Stimulated activated CD8-positive, alpha-beta memory T cell treated with anti-CD3 and anti-CD28 coated beads, Interleukin-15, amount 100 ng/mL, for 1 hour (primary cell): ENCODE measurements around the gene NFATC2.

Experiments
- DNase-seq: peaks from one replicate; pipeline ENCODE4 v3.0.0-alpha.2; 2020; ENCODE audit warnings: low read depth

The NFATC2 gene

DNA sequence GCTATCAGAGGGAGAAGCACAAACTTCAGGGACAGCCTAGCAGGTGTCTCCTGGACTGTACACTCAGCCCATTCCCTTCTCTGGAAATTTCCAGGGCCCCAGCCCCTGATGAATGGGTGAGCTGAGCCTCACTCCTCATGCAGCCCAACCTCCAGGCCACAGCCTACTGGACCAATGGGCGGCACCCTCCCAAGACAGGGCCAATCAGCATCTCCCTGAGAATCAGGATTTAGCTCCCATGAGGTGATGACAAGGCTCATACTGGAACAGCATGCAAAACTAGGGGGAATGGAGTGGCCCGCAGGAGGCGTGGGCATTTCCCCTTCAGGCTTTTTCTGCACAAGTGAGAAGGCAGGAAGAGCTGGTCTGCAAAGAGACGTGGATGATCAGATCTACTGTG is 29.0 kb downstream of the NFATC2 start:
- no peak for DNase-seq

DNA sequence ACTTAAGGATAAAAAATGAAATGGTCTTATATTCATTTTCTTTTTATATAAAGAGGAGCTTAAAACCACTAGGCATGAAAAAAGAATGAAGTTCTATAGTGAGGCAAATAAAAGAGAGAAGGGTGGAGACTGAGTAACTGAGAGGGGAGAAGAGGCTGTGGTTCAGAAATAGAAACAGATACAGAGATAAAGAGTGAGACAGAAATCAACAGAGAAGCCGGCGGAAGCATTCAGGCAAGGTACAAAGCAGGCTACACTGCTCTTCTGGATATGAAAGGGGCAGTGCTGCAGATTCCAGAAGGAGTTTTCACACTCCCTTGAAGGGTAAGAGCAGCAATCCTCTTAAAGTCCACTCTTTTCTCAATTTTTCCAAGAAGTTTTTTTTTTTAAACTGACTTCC is 29.9 kb downstream of the NFATC2 start:
- DNase-seq = no peak

DNA sequence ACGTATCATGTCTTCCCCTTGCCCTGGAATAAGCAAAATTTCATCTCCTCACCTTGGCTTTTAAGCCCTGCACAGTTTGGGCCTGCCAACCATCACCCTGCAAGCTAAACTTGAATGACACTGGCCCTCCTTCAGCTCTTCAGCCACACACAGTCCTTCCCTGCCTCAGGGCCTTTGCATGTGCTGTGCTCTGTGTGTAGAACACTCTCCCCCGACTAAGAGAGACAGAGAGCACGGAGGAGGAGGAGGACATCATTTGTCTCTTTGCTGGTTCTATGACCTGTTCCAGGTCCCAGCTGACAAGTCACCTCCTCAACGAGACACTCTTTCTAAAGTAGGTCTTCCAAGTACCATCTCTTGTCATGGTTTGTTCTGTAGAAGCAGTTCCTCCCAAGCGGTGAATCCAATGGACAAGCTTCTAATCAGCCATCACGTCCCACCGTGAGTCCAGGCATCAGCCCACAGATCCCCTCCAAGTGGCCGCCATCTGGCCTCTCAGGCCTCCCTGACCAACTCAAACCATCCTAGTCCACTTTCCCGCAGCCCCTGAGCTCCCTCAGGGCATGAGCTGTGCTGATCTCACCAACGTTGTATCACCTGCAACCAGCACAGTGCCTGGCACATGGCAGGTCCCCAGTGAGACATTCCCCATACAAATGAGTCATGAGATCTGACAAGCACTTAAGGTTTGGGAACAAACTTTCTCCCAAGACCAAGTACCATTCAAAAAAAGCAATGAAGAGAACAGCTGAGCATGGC is 30.5 kb downstream of the NFATC2 start:
- no peak for DNase-seq

DNA sequence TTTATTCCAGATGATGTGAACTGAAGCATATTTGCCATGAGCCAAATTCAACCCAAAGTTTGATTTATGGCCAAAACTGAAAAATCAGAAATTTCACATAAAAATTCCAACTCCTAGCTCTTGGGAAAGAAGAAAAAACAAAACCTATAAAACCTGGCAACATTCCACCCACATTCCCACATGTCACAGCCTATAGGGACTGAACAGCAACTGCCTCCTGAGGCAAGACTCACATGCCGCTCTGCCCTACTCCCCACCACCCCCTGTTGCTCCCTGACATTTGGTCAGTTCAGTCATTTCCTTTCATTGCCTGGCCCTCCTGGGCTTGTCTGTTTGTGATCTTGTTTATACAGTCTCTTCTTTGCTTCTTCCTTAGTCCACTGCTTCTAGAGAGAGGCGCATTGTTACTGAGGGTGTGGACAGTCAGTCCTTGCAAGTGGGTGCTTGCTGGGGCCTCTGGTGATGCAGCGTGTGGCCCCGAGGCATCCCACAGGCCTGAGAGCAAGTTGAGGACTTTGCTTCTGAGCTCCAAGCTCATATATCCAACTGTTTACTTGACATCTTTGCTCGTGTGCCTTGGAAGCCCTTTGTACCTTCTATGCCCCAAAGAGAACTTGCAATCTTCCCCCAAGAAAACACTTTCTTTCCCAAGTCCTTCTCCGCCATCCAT is 31.4 kb downstream of the NFATC2 start:
- DNase-seq = no peak

DNA sequence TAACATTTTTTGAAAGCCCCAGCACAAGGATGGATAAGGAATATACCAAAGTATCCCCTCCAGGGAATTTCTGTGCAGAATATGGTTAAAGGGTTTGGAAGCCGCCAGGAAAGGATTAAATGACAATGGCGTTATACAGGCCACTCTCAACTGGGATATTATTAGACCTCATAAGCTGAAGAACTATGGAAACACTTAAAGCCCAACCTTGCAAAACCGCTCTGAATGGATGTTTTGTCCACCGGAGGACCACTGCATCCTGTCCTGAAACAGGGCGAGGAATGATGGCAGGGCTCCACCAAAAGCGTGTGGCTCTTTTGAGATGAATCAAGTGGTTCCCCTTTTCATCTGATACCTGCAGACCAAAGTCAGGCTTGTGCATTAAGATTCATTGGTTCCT is 32.4 kb downstream of the NFATC2 start:
- DNase-seq = no peak

DNA sequence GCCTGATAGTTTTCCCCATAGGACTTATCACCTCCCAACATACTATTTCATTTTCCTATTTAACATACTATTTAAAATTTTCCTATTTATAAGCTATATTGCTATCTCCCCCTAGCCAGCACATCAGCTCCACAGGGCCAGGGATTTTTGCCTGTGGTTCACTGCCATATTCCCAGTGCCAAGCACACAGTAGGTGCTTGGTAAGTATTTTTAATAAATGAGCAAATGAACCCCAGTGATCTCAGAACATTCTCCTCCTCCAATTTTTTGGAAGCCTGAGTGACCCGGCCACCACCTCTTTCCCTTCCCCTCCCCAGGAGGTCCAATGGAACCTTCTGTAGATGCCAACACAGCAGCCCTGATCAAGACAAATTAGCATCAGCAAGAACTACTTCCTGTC is 33.3 kb downstream of the NFATC2 start:
- DNase-seq = no peak

DNA sequence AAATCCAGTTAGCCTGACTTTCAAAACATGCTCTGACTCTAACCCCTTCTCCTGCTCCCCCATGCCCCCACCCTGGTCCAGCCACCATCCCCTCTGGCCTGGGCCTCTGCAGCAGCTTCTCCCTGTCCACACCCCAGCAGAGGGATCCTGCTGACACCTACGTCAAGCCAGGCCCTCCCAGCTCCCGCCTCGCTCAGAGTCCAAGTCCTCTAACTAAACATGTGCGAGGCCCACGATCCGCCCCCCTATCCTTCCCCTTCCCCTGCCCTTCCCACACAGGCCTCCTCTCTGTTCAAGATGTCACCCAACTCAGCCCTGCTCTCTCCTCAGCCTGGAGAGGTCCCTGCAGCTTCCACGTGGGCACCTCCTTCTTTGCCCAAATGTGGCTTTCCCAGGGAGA is 33.7 kb downstream of the NFATC2 start:
- DNase-seq = no peak

DNA sequence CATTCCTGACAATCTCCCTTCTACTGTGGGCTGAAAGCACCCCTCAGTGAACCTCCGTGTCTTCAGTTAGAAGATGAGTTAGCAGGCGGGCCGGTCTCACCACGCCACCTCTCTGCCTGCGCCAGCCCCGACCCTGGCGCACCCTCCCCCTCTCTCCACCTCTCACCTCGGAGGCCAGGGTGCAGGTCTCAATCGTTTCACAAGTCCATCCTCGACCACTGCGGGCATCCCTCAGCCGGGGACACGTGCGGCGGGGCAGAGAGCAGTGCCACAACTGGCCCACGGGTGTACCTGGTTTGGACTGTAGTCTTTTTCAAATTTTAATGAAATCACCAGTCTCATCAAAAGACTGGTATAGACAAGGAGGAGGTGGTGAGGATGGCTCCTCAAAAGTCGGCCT is 34.4 kb downstream of the NFATC2 start:
- no peak for DNase-seq

DNA sequence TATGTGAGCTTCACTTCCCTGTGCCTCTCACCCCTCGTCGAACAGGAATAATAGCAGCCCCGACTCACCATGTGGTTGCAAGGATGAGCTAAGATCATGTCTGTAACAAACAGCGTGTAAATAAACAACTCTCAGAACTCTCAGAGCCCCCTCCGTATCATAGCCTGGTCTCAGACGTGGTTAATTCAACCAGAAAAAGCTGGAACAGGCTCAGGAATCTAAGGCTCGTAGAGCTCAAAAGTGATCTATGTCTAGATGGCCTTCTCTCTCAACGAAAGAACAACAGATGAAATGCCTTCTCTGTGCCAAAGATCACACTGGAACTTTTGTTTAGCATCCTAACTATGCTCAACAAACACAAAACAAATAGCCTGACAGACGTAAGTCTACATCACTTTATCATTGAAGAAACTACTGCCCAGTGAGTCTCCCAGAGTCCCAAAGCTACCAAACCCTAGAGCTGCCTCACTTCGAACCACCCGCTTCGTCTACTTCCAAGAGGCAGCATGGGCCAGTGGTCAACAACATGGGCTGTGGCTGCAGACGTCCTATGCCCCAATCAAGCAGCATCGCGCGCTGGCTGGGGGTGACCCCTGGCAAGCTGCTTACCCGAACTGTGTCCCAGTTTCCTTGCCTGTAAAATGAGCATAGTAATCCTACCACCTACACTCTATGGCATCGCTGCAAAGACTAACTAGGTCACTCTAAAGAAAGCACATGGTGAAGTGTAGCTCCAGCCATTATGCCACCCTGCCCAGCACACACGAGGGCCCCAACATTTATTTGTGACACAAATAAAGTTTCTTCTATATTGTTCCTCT is 35.1 kb downstream of the NFATC2 start:
- no peak for DNase-seq

DNA sequence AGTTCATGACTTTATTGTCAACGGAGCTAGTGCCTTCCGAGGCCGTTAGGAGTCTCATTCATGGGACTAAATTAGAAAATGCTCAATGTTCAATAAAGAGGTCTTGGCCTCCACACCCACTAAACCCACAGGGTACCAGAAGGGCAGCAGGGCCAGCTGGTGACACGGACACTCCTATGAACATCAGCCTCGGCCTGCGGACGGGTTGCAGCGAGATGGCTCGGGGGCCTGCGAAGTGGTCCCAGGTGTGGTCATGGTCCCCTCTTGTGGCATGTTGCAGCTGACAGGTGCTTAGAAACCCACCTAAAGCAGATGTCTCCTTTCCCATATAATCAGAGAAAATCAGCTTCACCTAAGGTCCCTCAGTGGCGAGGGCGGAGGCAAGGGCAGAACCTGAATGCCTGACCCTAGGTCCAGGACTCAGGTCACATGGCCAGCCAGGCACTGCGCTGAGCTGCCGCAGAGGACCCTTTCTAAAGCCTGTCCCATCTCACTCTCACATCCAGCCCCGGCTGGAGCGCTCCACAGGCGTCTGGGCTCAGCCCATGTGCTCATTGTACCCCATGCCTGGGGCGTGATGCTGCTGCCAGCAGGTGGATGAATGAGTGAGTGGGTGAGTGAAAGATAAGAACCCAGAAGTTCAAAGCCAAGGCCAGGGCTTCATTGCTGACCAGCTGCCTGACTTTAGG is 35.8 kb downstream of the NFATC2 start:
- no peak for DNase-seq

DNA sequence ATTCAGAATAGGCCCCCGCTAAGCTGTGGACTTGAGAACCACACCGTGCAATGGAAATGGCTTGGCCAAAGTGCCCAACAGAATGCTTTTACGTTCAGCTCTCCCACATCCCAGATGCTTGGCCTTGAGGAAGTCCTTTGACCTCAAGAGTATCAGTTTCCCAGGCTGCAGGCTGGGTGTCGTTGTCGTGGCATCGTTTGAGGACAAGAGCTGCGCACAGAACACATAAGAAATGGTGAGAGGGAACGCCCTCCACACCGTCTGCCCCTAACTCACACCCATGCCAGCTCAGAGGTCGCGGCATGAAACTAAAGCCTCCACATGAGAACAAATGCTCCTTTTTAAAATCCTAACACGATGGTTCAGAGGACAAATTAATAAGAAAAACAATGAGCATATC is 37.0 kb downstream of the NFATC2 start:
- DNase-seq = no peak

DNA sequence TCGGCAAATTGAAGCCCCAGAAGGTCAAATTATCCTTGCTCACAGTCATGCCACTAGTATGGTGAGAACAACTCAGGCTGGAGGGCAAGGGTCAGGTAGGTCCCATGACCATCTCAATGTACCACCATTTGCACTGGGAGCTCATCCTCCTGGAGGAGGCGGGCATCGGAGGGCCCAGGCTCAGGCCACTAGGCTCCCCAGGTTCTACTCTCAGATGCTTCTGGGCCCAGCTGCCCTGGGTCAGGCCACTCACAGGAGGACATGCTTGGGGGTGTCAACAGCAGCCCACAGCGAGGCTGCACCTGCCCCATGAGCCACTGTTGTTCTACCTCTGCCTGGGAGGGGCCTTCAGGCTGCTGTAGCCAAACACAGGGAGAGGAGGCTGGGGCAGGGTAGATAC is 39.1 kb downstream of the NFATC2 start:
- DNase-seq = no peak

DNA sequence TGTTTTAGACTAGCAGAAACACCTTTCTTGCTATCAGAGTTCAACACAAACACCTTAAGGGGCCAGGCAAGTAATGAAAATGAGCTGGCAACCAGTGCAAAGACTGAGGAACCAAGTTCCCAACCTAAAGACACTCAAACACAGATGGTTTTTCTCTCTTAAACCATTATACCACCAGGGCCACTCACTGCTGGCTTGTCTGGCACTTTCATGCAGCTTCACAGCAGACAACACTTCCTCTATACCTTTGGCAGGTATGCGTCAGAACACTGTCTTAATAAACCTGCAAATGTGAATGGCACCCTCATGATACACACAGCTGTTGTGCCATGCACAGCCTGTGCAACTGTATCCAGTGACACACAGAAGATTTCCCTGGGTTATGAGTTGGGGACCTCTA is 41.6 kb downstream of the NFATC2 start:
- DNase-seq = no peak

DNA sequence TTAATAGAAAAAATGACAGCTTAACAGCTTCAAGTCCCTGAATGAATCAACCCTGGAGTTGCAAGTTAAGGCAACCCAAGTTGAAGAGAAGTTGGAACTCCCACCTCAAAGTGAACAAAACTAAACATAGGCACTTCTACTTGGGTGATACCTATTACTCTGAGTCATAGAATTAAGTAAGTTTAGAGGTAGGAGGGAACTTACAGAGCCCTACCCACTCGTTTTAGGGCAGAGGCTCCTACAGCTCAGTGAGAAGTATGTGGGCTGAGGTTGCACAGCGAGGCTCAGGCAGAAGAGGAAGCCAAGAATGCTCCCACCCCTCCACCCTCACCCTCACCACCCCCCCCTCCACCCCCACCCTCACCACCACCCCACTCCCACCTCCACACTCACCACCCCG is 42.2 kb downstream of the NFATC2 start:
- no peak for DNase-seq

DNA sequence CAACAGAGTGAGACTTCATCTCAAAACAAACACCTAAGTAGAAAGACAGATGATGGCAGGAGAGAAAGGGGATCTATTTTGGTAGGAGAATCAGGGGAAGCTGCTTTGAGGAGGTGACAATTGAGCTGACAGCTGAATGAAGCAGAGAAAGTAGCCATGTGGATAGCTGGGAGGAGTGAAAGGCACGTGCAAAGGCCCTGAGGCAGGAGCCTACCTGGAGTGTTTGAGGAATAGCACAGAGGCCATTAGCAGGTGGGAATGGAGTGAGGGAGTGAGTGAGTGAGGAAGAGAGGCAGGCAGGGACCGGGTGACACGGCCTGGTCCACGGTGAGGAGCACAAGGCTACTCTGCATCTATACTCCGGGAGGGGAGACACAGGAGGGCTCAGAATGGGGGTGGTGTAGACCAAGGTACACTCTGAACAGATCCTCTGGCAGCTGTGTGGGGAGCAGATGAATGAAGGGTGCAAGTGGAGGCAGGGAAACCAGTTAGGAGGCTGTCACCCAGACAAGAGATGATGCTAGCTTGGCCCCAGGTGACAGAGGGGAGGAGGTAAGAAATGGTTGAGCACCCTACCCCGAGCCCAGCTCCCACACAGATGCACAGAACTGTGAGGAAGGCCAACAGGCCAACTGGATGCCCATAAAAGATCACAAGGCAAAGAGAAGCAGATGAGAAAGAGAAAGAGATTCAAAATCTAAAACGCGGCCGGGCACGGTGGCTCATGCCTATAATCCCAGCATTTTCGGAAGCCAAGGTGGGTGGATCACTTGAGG is 43.6 kb downstream of the NFATC2 start:
- no peak for DNase-seq

DNA sequence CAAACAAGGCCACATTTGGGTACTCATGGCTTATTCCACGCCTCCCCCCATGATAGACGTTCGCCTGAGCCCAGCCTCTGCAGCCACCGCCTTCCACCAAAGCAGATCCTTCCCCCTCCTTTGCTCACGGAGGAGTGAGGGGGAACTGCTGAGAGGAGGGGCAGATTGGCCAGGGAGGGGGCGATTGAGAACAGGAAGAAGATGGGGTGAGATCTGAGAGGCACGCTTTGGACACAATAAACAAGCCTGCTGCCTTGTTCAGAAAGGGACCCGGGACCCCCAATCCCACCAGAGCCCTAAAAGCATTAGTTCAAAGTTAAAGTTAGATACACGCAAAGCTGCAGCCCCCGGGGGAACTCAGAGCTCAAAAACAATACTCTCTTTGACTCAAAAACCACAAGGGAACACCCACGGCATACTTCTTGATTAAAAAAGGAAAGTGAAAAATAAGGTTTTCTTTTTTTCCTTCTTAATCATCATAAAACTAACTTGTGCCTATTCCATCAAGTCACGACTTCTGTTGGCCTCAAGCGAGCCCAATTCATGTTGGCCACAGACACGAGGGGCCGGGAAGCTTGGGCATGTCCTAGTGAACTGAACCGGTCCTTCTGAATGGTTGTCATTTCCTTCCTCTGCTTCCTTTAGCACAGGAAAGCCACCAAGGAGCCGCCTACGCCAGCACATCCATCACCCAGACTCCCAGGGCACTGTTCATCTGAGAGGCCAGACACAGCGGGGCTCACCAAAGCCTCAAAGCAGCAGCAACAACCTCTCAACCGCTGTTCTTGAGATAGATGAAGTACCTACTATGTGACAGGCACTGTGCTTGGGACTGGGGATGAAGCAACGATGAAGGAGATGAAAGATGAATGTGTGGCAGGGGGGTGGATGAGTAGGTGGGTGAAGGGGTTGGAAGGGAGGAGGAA is 44.7 kb downstream of the NFATC2 start:
- DNase-seq = no peak

DNA sequence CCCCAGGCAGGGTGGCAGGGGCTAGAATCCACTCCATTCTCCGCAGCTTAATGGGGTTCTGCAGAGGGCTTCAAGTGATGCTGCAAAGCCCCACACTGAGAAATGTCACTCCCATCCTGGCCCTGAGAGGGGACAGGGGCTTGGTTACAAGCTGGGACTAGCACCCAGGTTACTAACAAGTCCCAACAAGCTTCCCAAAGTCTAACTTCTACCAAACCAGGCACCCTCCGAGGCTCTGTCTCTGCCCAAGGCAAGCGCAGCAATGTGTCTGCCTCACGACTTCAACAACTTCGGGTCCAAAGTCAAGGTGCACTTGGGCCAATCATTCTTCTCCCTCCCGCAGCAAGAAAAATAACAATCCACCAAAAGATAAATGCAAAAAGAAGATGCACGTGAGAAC is 45.6 kb downstream of the NFATC2 start:
- no peak for DNase-seq

DNA sequence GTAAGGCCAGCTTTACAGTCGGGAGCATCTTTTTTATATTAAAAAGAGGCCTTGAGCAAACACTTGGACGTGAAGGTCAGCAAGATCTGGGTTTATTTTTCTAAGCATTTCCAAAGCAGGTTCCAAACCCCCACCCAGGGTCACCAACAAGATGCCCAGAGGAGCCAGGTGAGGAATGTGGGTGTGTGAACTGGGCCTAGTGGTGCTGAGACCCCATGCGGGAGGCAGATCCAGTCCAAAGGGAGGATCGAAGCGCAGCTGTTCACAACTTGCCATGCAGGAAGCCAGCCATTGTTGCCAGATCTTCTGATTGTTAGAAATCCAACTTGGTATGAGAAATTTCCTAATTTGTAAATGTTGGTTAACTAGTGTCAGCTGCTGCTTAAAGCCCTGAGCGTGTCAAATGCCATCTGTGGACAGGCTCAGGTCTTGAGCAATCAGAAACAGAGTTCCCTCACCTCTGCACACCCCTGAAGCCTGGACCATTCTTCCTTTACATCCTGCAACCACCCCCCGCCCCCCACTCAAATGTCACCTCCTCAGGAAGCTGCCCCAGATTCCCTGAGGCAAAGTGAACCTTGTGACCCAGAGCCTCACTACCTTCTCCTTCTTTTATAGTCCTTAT is 46.5 kb downstream of the NFATC2 start:
- DNase-seq = no peak

DNA sequence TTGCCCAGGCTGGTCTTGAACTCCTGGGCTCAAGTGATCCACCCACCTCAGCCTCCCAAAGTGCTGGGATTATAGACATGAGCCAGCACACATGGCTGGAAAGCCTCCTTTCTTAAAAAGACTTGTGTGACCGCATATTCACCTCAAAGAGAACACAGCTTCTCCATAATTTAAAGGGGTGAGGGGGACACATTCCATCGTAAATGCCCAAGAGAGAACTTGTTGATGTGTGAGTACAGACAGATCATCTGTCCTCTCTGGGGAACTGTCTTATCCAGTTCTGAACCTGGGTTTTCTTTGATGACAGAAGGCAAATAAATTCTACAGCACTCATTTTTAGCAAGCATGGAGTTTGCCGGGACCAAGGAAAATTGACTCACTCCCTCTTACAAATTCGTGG is 47.2 kb downstream of the NFATC2 start:
- DNase-seq = no peak
